ENCODE measurements around the gene WAC.
"Not testable (repeated sequence)": the region's sequence is repeated elsewhere in the genome, so short reads cannot be mapped to it uniquely, and the experiment has no call there.

- TF ChIP-seq YY1 (IDR thresholded peaks at IDR 0.05; ENCODE audit: insufficient read depth, insufficient replicate concordance, low read depth, low read length); NFATC3 (CRISPR knock-in tag; IDR thresholded peaks at IDR 0.05); MIER2 (CRISPR knock-in tag; IDR thresholded peaks at IDR 0.05); TBP (CRISPR knock-in tag; IDR thresholded peaks at IDR 0.05); BHLHE40 (IDR thresholded peaks at IDR 0.05; ENCODE audit: low read length); ZNF879 (CRISPR knock-in tag; IDR thresholded peaks at IDR 0.05); ZNF614 (CRISPR knock-in tag; IDR thresholded peaks at IDR 0.05; ENCODE audit: borderline replicate concordance); MIXL1 (CRISPR knock-in tag; IDR thresholded peaks at IDR 0.05): not testable (repeated sequence)
- TF ChIP-seq, protein P1, sequence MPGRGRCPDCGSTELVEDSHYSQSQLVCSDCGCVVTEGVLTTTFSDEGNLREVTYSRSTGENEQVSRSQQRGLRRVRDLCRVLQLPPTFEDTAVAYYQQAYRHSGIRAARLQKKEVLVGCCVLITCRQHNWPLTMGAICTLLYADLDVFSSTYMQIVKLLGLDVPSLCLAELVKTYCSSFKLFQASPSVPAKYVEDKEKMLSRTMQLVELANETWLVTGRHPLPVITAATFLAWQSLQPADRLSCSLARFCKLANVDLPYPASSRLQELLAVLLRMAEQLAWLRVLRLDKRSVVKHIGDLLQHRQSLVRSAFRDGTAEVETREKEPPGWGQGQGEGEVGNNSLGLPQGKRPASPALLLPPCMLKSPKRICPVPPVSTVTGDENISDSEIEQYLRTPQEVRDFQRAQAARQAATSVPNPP (CRISPR knock-in tag; IDR thresholded peaks at IDR 0.05), result not testable (repeated sequence)
- TF ChIP-seq, protein P2, sequence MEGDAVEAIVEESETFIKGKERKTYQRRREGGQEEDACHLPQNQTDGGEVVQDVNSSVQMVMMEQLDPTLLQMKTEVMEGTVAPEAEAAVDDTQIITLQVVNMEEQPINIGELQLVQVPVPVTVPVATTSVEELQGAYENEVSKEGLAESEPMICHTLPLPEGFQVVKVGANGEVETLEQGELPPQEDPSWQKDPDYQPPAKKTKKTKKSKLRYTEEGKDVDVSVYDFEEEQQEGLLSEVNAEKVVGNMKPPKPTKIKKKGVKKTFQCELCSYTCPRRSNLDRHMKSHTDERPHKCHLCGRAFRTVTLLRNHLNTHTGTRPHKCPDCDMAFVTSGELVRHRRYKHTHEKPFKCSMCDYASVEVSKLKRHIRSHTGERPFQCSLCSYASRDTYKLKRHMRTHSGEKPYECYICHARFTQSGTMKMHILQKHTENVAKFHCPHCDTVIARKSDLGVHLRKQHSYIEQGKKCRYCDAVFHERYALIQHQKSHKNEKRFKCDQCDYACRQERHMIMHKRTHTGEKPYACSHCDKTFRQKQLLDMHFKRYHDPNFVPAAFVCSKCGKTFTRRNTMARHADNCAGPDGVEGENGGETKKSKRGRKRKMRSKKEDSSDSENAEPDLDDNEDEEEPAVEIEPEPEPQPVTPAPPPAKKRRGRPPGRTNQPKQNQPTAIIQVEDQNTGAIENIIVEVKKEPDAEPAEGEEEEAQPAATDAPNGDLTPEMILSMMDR (CRISPR knock-in tag; IDR thresholded peaks at IDR 0.05), result not testable (repeated sequence)
Measured at GRCh38 chr10:28490256-28490865, 42.6 kb upstream of the WAC start.
